HL-60 (cell line): ENCODE data around the gene NDUFAF2.
"Not testable (repeated sequence)": the region's sequence is repeated elsewhere in the genome, so short reads cannot be mapped to it uniquely, and the experiment has no call there.

Experiments
- DNase-seq, 2 experiments: peaks; one replicate each; pipeline ENCODE4 v3.0.0-alpha.2; 2010 to 2020; ENCODE audit warnings: low read depth in 1 of 2, low spot score in 1 of 2
- H3K27ac ChIP-seq: fragments of 250-450 bp; sonication (Bioruptor Pico); replicated peaks from 2 replicates; pipeline ENCODE4 v1.5.1; 2020; ENCODE audit warnings: mild to moderate bottlenecking, moderate library complexity
- H3K27me3 ChIP-seq: fragments of 250-450 bp; sonication (Bioruptor Pico); 2 replicates; pipeline ENCODE4 v1.5.1; 2021; ENCODE audit warnings: mild to moderate bottlenecking, moderate library complexity; ENCODE audit not compliant: insufficient read depth, poor library complexity, severe bottlenecking
- H3K4me3 ChIP-seq: replicated peaks from 2 replicates; pipeline ENCODE4 v1.5.1; 2011; ENCODE audit warnings: mild to moderate bottlenecking, control low read depth, low read length; ENCODE audit not compliant: insufficient read depth
- GABPA ChIP-seq: IDR thresholded peaks from 2 replicates; pipeline ENCODE4 v1.6.1; 2012; ENCODE audit warnings: low read depth
- POLR2AphosphoS5 ChIP-seq: IDR thresholded peaks from 2 replicates; pipeline ENCODE4 v1.6.1; 2012; ENCODE audit warnings: low read depth
- SPI1 ChIP-seq: IDR thresholded peaks from 2 replicates; pipeline ENCODE4 v1.6.1; 2012; ENCODE audit warnings: low read depth, mild to moderate bottlenecking, borderline replicate concordance
- TF ChIP-seq, protein P1 (sequence below): IDR thresholded peaks from 2 replicates; pipeline ENCODE4 v1.6.1; 2012; ENCODE audit warnings: low read depth; ENCODE audit not compliant: insufficient replicate concordance
- TF ChIP-seq, protein P2 (sequence below): IDR thresholded peaks from one replicate; pipeline ENCODE4 v1.5.1; 2011; ENCODE audit warnings: low read length, control low read depth, inconsistent platforms; ENCODE audit not compliant: insufficient read depth

Gene NDUFAF2

DNA sequence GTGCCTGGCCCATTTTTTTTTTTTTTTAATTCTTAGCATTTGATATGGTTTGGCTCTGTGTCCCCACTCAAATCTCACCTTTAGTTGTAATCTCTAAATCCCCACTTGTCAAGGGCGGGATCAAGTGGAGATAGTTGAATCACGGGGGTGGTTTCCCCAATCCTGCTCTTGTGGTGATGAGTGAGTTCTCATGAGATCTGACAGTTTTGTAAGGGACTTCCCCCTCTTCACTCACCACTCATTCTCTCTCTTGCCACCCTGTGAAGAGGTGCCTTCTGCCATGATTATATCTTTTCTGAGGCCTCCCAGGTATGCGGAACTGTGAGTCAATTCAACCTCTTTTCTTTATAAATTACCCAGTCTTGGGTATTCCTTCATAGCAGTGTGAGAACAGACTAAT is 27.2 kb downstream of the NDUFAF2 start:
- Histone ChIP-seq H3K27ac (no peak overlapping the region), H3K4me3 (no peak overlapping the region), H3K27me3 (no peaks in the 10 kb centered on the region)
- no peak for DNase-seq
- no peak for TF ChIP-seq SPI1
- TF ChIP-seq GABPA = no peak

DNA sequence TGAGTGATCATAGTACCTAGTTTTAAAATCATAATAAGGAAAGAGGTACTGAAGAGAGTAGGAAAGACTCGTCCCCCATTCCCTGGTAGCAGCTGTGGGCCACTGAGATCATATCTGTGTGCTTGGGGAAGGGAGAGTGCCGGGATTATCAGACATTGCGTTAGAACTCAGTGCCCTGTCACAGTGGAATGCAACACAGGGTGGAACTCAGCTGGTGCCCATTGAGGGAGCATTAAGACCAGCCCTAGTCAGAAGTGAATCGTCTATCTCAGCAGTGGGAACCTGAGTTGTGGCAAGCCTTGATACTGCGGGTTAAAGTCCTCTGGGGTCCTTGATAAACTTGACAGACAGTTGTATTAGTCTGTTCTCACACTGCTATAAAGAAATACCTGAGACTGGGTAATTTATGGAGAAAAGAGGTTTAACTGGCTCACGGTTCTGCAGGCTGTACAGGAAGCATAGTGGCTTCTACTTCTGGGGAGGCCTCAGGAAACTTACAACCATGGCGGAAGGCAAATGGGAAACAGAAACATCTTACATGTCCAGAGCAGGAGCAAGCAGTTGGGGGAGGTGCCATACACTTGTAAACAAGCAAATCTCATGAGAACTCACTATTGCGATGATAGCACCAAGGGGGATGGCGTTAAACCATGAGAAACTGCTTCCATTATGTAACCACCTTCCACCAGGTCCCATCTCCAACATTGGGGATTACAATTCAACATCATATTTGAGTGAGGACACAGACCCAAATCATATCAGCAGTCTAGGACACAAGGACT is 33.1 kb downstream of the NDUFAF2 start:
- Histone ChIP-seq H3K27ac (no peak overlapping the region), H3K27me3 (no peaks in the 10 kb centered on the region), H3K4me3 (no peak overlapping the region)
- no peak for TF ChIP-seq SPI1
- no peak for TF ChIP-seq GABPA
- TF ChIP-seq, protein P1, sequence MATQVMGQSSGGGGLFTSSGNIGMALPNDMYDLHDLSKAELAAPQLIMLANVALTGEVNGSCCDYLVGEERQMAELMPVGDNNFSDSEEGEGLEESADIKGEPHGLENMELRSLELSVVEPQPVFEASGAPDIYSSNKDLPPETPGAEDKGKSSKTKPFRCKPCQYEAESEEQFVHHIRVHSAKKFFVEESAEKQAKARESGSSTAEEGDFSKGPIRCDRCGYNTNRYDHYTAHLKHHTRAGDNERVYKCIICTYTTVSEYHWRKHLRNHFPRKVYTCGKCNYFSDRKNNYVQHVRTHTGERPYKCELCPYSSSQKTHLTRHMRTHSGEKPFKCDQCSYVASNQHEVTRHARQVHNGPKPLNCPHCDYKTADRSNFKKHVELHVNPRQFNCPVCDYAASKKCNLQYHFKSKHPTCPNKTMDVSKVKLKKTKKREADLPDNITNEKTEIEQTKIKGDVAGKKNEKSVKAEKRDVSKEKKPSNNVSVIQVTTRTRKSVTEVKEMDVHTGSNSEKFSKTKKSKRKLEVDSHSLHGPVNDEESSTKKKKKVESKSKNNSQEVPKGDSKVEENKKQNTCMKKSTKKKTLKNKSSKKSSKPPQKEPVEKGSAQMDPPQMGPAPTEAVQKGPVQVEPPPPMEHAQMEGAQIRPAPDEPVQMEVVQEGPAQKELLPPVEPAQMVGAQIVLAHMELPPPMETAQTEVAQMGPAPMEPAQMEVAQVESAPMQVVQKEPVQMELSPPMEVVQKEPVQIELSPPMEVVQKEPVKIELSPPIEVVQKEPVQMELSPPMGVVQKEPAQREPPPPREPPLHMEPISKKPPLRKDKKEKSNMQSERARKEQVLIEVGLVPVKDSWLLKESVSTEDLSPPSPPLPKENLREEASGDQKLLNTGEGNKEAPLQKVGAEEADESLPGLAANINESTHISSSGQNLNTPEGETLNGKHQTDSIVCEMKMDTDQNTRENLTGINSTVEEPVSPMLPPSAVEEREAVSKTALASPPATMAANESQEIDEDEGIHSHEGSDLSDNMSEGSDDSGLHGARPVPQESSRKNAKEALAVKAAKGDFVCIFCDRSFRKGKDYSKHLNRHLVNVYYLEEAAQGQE = no peak
- no peak for TF ChIP-seq POLR2AphosphoS5
- TF ChIP-seq, protein P2, sequence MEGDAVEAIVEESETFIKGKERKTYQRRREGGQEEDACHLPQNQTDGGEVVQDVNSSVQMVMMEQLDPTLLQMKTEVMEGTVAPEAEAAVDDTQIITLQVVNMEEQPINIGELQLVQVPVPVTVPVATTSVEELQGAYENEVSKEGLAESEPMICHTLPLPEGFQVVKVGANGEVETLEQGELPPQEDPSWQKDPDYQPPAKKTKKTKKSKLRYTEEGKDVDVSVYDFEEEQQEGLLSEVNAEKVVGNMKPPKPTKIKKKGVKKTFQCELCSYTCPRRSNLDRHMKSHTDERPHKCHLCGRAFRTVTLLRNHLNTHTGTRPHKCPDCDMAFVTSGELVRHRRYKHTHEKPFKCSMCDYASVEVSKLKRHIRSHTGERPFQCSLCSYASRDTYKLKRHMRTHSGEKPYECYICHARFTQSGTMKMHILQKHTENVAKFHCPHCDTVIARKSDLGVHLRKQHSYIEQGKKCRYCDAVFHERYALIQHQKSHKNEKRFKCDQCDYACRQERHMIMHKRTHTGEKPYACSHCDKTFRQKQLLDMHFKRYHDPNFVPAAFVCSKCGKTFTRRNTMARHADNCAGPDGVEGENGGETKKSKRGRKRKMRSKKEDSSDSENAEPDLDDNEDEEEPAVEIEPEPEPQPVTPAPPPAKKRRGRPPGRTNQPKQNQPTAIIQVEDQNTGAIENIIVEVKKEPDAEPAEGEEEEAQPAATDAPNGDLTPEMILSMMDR = no peak
- DNase-seq = no peak

DNA sequence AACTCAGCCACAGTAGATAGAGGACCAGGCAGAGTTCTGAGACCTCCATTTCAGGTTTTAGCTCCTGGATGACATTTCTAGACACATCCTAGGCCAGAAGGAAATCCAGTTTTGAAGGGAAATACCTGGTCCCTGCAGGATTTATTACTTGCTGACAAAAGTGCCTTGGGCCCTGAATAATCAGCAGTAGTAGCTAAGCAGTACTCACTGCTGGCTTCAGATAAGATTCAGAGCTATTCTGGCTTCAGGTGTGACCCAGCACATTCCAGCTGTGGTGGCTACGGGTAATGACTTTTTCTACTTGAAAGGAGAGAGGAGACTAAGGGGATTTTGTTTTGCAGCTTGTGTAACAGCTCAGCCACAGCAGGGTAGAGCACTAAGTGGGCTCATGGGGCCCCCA is 34.0 kb downstream of the NDUFAF2 start:
- H3K27ac ChIP-seq = no peak overlapping the region
- no peak overlapping the region for H3K4me3 ChIP-seq
- DNase-seq = no peak
- no peaks in the 10 kb centered on the region for H3K27me3 ChIP-seq
- no peak for TF ChIP-seq GABPA
- TF ChIP-seq, protein P1 = no peak
- TF ChIP-seq, protein P2 = no peak
- TF ChIP-seq SPI1 = no peak
- TF ChIP-seq POLR2AphosphoS5 = no peak

DNA sequence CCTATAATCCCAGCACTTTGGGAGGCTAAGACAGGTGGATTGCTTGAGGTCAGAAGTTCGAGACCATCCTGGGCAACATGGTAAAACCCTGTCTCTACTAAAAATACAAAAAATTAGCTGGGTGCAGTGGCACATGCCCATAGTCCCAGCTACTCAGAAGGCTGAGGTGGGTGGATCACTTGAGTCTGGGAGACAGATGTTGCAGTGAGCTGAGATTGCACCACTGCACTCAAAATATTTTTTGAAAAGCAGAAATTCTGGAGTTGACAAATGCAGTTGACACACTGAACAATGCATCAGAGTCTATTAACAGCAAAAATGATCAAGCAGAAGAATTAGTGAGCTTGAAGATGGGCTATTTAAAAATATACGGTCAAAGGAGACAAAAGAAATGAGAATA is 35.5 kb downstream of the NDUFAF2 start:
- Histone ChIP-seq H3K27ac (no peak overlapping the region), H3K27me3 (no peaks in the 10 kb centered on the region), H3K4me3 (no peak overlapping the region)
- TF ChIP-seq GABPA (no peak), SPI1 (no peak), POLR2AphosphoS5 (no peak)
- TF ChIP-seq, protein P2 = no peak
- TF ChIP-seq, protein P1 = no peak
- no peak for DNase-seq

DNA sequence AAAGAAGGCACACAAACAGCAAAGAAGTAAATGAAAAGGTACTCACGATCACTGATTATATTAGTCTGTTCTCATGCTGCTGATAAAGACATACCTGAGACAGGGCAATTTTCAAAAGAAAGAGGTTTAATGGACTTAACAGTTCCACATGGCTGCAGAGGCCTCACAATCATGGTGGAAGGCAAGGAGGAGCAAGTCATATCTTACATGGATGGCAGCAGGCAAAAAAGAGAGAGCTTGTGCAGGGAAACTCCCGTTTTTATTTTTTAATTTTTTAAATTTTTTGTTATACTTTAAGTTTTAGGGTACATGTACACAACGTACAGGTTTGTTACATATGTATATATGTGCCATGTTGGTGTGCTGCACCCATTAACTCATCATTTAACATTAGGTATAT is 37.1 kb downstream of the NDUFAF2 start:
- not testable (repeated sequence) for H3K27me3 ChIP-seq, H3K27ac ChIP-seq, H3K4me3 ChIP-seq, DNase-seq
